ENCODE data around the gene ARHGEF18.
"Not testable (repeated sequence)": the region's sequence is repeated elsewhere in the genome, so short reads cannot be mapped to it uniquely, and the experiment has no call there.

ARHGEF18 gene

GRCh38 chr19:7348587-7349230 lies at the start of gene ARHGEF18:
Gene ARHGEF18 (plus strand): TSS chr19:7348937. CDS start chr19:7362891, 13,954 bp downstream.
- no peak within 1 kb of the TSS for H3K4me3 ChIP-seq (ENCODE audit: low read depth, low read length)
- TF ChIP-seq CTCF (IDR thresholded peaks at IDR 0.05; ENCODE audit: low read depth, low read length, missing control alignments), result no peak
- no peak for DNase-seq (ENCODE audit: low read depth)
- in situ Hi-C loops (cut with HindIII; ENCODE audit: low sequenced_read_pairs), result no loop called here

GRCh38 chr19:7301525-7301924 lies 47.2 kb upstream of the ARHGEF18 start:
- no peak overlapping the region for H3K4me3 ChIP-seq (ENCODE audit: low read depth, low read length)
- no peak for TF ChIP-seq CTCF (IDR thresholded peaks at IDR 0.05; ENCODE audit: low read depth, low read length, missing control alignments)
- DNase-seq (ENCODE audit: low read depth), result no peak
- in situ Hi-C loops (cut with HindIII; ENCODE audit: low sequenced_read_pairs), result no loop called here

- TF ChIP-seq CTCF (IDR thresholded peaks at IDR 0.05; ENCODE audit: low read depth, low read length, missing control alignments), result no peak
- no peak for DNase-seq (ENCODE audit: low read depth)
- no peak overlapping the region for H3K4me3 ChIP-seq (ENCODE audit: low read depth, low read length)
- in situ Hi-C loops (cut with HindIII; ENCODE audit: low sequenced_read_pairs), result no loop called here
Measured at GRCh38 chr19:7303470-7303869, 45.3 kb upstream of the ARHGEF18 start.

- TF ChIP-seq CTCF (IDR thresholded peaks at IDR 0.05; ENCODE audit: low read depth, low read length, missing control alignments), result no peak
- in situ Hi-C loops (cut with HindIII; ENCODE audit: low sequenced_read_pairs), result no loop called here
- H3K4me3 ChIP-seq (ENCODE audit: low read depth, low read length), result no peak overlapping the region
- DNase-seq (ENCODE audit: low read depth), result no peak
Measured at GRCh38 chr19:7304200-7304599, 44.5 kb upstream of the ARHGEF18 start.

GRCh38 chr19:7307590-7308218 lies 41.0 kb upstream of the ARHGEF18 start:
- no peak for TF ChIP-seq CTCF (IDR thresholded peaks at IDR 0.05; ENCODE audit: low read depth, low read length, missing control alignments)
- in situ Hi-C loops (cut with HindIII; ENCODE audit: low sequenced_read_pairs), result no loop called here
- H3K4me3 ChIP-seq (ENCODE audit: low read depth, low read length), result no peak overlapping the region
- DNase-seq (ENCODE audit: low read depth), result no peak

GRCh38 chr19:7308327-7308726 lies 40.4 kb upstream of the ARHGEF18 start:
- in situ Hi-C loops (cut with HindIII; ENCODE audit: low sequenced_read_pairs); DNase-seq (ENCODE audit: low read depth); H3K4me3 ChIP-seq (ENCODE audit: low read depth, low read length): not testable (repeated sequence)

GRCh38 chr19:7311911-7312310 lies 36.8 kb upstream of the ARHGEF18 start:
- in situ Hi-C loops (cut with HindIII; ENCODE audit: low sequenced_read_pairs), result no loop called here
- DNase-seq (ENCODE audit: low read depth), result no peak
- TF ChIP-seq CTCF (IDR thresholded peaks at IDR 0.05; ENCODE audit: low read depth, low read length, missing control alignments), result no peak
- H3K4me3 ChIP-seq (ENCODE audit: low read depth, low read length), result no peak overlapping the region

Measured in astrocyte of the cerebellum (primary cell).